Raji (cell line): Measurements from ENCODE around the gene IGSF9B.

Experiments
- POLR2A ChIP-seq: IDR thresholded peaks from 2 replicates; pipeline ENCODE4 v1.6.1; 2011; ENCODE audit warnings: low read depth, low read length, control low read depth; ENCODE audit not compliant: insufficient read depth

IGSF9B gene

GRCh38 chr11:133990501-133990900 lies 33.7 kb upstream of the IGSF9B start:
- no peak for TF ChIP-seq POLR2A

GRCh38 chr11:133988686-133989410 lies 32.1 kb upstream of the IGSF9B start:
- TF ChIP-seq POLR2A, result no peak

GRCh38 chr11:133987171-133987570 lies 30.4 kb upstream of the IGSF9B start:
- TF ChIP-seq POLR2A, result no peak

GRCh38 chr11:133985981-133986944 lies 29.5 kb upstream of the IGSF9B start:
- no peak for TF ChIP-seq POLR2A

- TF ChIP-seq POLR2A, result no peak
Measured at GRCh38 chr11:133984828-133985227, 28.1 kb upstream of the IGSF9B start.

- TF ChIP-seq POLR2A, result no peak
Measured at GRCh38 chr11:133983660-133984316, 27.0 kb upstream of the IGSF9B start.

- TF ChIP-seq POLR2A, result no peak
Measured at GRCh38 chr11:133982876-133983275, 26.1 kb upstream of the IGSF9B start.

GRCh38 chr11:133982151-133982550 lies 25.4 kb upstream of the IGSF9B start:
- no peak for TF ChIP-seq POLR2A

- TF ChIP-seq POLR2A, result no peak
Measured at GRCh38 chr11:133981156-133981555, 24.4 kb upstream of the IGSF9B start.

- no peak for TF ChIP-seq POLR2A
Measured at GRCh38 chr11:133980665-133981064, 23.9 kb upstream of the IGSF9B start.

GRCh38 chr11:133978794-133979193 lies 22.0 kb upstream of the IGSF9B start:
- TF ChIP-seq POLR2A, result no peak

- TF ChIP-seq POLR2A, result no peak
Measured at GRCh38 chr11:133977067-133977677, 20.4 kb upstream of the IGSF9B start.

GRCh38 chr11:133975488-133975849 lies 18.7 kb upstream of the IGSF9B start:
- no peak for TF ChIP-seq POLR2A

GRCh38 chr11:133974836-133975487 lies 18.2 kb upstream of the IGSF9B start:
- no peak for TF ChIP-seq POLR2A

GRCh38 chr11:133971881-133972280 lies 15.1 kb upstream of the IGSF9B start:
- no peak for TF ChIP-seq POLR2A
